GM23338 (cell line): ENCODE measurements around the gene TRMT11.

Source experiments
- CREB1 ChIP-seq: fragments of 250-450 bp; sonication (Bioruptor Pico); IDR thresholded peaks from 2 replicates; pipeline ENCODE4 v1.5.0; 2020; ENCODE audit warnings: low read depth, mild to moderate bottlenecking, moderate library complexity
- CTCF ChIP-seq, 2 experiments: fragments of 200-600 bp in 1 of 2; sonication (generic) in 1 of 2; conservative IDR thresholded peaks; 2 replicates each; pipeline versions ENCODE4 v1.5.1 to v1.6.1; 2016 to 2017; ENCODE audit warnings: antibody characterized with exemption in 2 of 2, low read depth in 2 of 2, mild to moderate bottlenecking in 2 of 2, moderate library complexity in 1 of 2
- EZH2 ChIP-seq: fragments of 200-600 bp; sonication (generic); IDR thresholded peaks from one replicate; pipeline ENCODE4 v1.8.0; 2017; ENCODE audit warnings: antibody characterized with exemption, mild to moderate bottlenecking, low read depth; ENCODE audit not compliant: unreplicated experiment
- EZH2phosphoT487 ChIP-seq: fragments of 200-600 bp; sonication (generic); IDR thresholded peaks from one replicate; pipeline ENCODE4 v1.8.1; 2018; ENCODE audit warnings: antibody characterized with exemption; ENCODE audit not compliant: unreplicated experiment
- JUNB ChIP-seq: IDR thresholded peaks from one replicate; pipeline ENCODE4 v1.6.1; 2016; ENCODE audit warnings: antibody characterized with exemption; ENCODE audit not compliant: unreplicated experiment
- POLR2AphosphoS5 ChIP-seq: IDR thresholded peaks from 2 replicates; pipeline ENCODE4 v1.6.1; 2016; ENCODE audit warnings: antibody characterized with exemption, low read depth
- REST ChIP-seq: IDR thresholded peaks from one replicate; pipeline ENCODE4 v1.6.1; 2018; ENCODE audit warnings: antibody characterized with exemption; ENCODE audit not compliant: unreplicated experiment
- STAT1 ChIP-seq: IDR thresholded peaks from one replicate; pipeline ENCODE4 v1.6.1; 2016; ENCODE audit warnings: antibody characterized with exemption; ENCODE audit not compliant: unreplicated experiment
- ZNF114 ChIP-seq: fragments of 250-450 bp; sonication (Bioruptor Pico); IDR thresholded peaks from 2 replicates; pipeline ENCODE4 v1.5.0; 2020; ENCODE audit warnings: mild to moderate bottlenecking, moderate library complexity
- ZNF331 ChIP-seq: fragments of 250-450 bp; sonication (Bioruptor Pico); IDR thresholded peaks from 2 replicates; pipeline ENCODE4 v1.5.0; 2020; ENCODE audit warnings: low read depth, mild to moderate bottlenecking, moderate library complexity
- ZNF462 ChIP-seq: fragments of 250-450 bp; sonication (Bioruptor Pico); IDR thresholded peaks from 2 replicates; pipeline ENCODE4 v1.5.0; 2020; ENCODE audit warnings: mild to moderate bottlenecking, moderate library complexity
- TF ChIP-seq, protein P1 (sequence below): IDR thresholded peaks from 2 replicates; pipeline ENCODE4 v1.6.1; 2016; ENCODE audit warnings: antibody characterized with exemption

DNA sequence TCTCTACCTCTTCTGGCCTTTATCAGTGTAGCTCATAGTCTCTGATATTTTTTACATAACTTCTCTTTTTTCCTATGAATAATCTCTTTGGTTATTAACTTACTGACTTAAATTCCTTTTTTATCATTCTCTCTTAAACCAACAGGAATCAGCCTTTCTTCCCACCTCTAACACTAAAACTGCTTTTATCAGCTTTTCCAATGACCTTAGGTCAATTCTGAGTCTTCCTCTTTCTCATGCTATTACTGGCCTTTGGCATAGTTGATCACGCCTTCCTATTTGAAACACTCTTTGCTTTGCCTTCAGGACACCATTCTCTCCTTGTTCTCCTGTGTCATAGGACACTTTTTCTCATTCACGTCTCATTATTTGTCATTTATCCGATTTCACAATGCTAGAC is 37.9 kb upstream of the TRMT11 start:
- no peak for TF ChIP-seq CTCF (conservative IDR thresholded peaks at IDR 0.05; ENCODE audit: low read depth in 2 of 2)
- no peak for TF ChIP-seq EZH2
- no peak for TF ChIP-seq POLR2AphosphoS5
- no peak for TF ChIP-seq JUNB
- TF ChIP-seq REST, result no peak
- TF ChIP-seq ZNF462 (CRISPR knock-in tag), result no peak
- no peak for TF ChIP-seq EZH2phosphoT487
- TF ChIP-seq CREB1 (CRISPR knock-in tag), result no peak
- no peak for TF ChIP-seq ZNF331 (CRISPR knock-in tag)
- no peak for TF ChIP-seq ZNF114 (CRISPR knock-in tag)
- TF ChIP-seq STAT1, result no peak
- TF ChIP-seq, protein P1, sequence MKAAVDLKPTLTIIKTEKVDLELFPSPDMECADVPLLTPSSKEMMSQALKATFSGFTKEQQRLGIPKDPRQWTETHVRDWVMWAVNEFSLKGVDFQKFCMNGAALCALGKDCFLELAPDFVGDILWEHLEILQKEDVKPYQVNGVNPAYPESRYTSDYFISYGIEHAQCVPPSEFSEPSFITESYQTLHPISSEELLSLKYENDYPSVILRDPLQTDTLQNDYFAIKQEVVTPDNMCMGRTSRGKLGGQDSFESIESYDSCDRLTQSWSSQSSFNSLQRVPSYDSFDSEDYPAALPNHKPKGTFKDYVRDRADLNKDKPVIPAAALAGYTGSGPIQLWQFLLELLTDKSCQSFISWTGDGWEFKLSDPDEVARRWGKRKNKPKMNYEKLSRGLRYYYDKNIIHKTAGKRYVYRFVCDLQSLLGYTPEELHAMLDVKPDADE, result no peak
